Vagina (tissue), 2 donors: Measurements from ENCODE around the gene SS18L1. TPM values are rescaled to one million over a fixed set of nuclear protein-coding genes. Genes with fewer than 3 reads are reported as not detected.

Experiments used
- DNase-seq, 2 donors: peaks; one replicate each; pipeline ENCODE4 v3.0.0-alpha.2; 2017; ENCODE audit errors: extremely low spot score in 2 of 2
- H3K27ac ChIP-seq: fragments of 200-600 bp; sonication (generic); one replicate; pipeline ENCODE4 v1.5.1; 2019
- H3K27me3 ChIP-seq: fragments of 200-600 bp; sonication (generic); one replicate; pipeline ENCODE4 v1.5.1; 2019
- H3K36me3 ChIP-seq, 2 donors: fragments of 200-600 bp; sonication (generic); one replicate each; pipeline ENCODE4 v1.5.1; 2017 to 2019
- H3K4me1 ChIP-seq: fragments of 200-600 bp; sonication (generic); one replicate; pipeline ENCODE4 v1.5.1; 2019
- H3K4me3 ChIP-seq, 2 donors: fragments of 200-600 bp; sonication (generic); 1 replicate in 1 of 2; 2 replicates in 1 of 2; pipeline ENCODE4 v1.5.1; 2016 to 2019
- H3K9me3 ChIP-seq: fragments of 200-600 bp; sonication (generic); one replicate; pipeline ENCODE4 v1.5.1; 2019
- POLR2A ChIP-seq, 2 donors: fragments of 450-650 bp; IDR thresholded peaks; one replicate each; pipeline ENCODE4 v1.6.1; 2017; ENCODE audit warnings: antibody characterized with exemption in 2 of 2, mild to moderate bottlenecking in 2 of 2, moderate library complexity in 2 of 2
- POLR2AphosphoS5 ChIP-seq, 2 donors: sonication (generic); formaldehyde crosslinking; IDR thresholded peaks; one replicate each; pipeline ENCODE4 v1.9.0; 2017; ENCODE audit warnings: antibody characterized with exemption in 2 of 2, mild to moderate bottlenecking in 2 of 2, low read depth in 1 of 2; ENCODE audit not compliant: insufficient read depth in 1 of 2
- intact Hi-C: fragments of 100-400 bp; cut with DNase I; formaldehyde crosslinking; loops from one replicate; pipeline ENCODE4 v1.15.1; 2023
- total RNA-seq: library from RNA; depleted of rRNA; stranded (reverse); fragments of >200 nt; gene quantifications from one replicate; pipeline ENCODE4 v1.2.3, GENCODE V29; 2016
- TF ChIP-seq, protein P1 (sequence below), 3 experiments: fragments of 450-650 bp in 2 of 3; fragments of 200-600 bp in 1 of 3; sonication (generic) in 1 of 3; IDR thresholded peaks; one replicate each; pipeline ENCODE4 v1.5.1; 2017 to 2019; ENCODE audit warnings: antibody characterized with exemption in 3 of 3, mild to moderate bottlenecking in 2 of 3, moderate library complexity in 2 of 3

Gene SS18L1
- total RNA-seq, 1 donor from 2014 or later, result 25.3 TPM

DNA sequence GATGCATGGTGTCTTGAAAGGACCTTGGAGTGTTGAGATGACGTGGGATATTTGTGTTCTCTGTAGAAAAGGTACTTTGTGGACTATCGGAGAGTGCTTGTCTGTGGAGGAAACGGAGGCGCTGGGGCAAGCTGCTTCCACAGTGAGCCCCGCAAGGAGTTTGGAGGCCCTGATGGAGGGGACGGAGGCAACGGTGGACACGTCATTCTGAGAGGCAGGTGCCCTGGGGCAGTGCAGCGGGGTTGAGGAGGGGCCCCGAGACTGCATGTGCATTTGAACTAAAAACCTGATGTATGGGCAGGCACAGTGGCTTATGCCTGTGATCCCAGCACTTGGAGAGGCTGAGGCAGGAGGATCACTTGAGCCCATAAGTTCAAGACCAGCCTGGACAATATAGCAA, 52.2 kb downstream of the SS18L1 start:
- H3K27ac ChIP-seq, result no peak overlapping the region
- no peak for DNase-seq
- no peak overlapping the region for H3K4me3 ChIP-seq
- no peak for TF ChIP-seq POLR2A (IDR thresholded peaks at IDR 0.05)
- TF ChIP-seq, protein P1, sequence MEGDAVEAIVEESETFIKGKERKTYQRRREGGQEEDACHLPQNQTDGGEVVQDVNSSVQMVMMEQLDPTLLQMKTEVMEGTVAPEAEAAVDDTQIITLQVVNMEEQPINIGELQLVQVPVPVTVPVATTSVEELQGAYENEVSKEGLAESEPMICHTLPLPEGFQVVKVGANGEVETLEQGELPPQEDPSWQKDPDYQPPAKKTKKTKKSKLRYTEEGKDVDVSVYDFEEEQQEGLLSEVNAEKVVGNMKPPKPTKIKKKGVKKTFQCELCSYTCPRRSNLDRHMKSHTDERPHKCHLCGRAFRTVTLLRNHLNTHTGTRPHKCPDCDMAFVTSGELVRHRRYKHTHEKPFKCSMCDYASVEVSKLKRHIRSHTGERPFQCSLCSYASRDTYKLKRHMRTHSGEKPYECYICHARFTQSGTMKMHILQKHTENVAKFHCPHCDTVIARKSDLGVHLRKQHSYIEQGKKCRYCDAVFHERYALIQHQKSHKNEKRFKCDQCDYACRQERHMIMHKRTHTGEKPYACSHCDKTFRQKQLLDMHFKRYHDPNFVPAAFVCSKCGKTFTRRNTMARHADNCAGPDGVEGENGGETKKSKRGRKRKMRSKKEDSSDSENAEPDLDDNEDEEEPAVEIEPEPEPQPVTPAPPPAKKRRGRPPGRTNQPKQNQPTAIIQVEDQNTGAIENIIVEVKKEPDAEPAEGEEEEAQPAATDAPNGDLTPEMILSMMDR (IDR thresholded peaks at IDR 0.05), result no peak
- TF ChIP-seq POLR2AphosphoS5 (IDR thresholded peaks at IDR 0.05; ENCODE audit: insufficient read depth in 1 of 2, low read depth in 1 of 2), result no peak
- no peaks in the 10 kb centered on the region for H3K4me1 ChIP-seq
- H3K36me3 ChIP-seq, result peaks cover 0 to 35% of the 10 kb centered on the region in 2 donors
- intact Hi-C loops, result no loop called here
- H3K27me3 ChIP-seq, result no peaks in the 10 kb centered on the region
- no peaks in the 10 kb centered on the region for H3K9me3 ChIP-seq

DNA sequence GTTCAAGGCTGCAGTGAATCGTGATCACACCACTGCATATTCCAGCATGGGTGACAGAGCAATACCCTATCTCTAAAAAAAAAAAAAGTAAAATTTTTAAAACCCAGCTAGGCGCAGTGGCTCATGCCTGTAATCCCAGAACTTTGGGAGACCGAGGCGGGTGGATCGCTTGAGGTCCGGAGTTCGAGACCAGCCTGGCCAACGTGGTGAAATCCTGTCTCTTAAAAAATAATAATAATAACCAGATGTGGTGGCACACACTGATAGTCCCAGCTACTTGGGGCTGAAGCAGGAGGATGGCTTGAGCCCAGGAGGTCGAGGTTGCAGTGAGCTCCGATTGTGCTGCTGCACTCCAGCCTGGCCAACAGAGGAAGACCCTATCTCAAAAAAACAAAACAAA, 52.7 kb downstream of the SS18L1 start:
- Histone ChIP-seq H3K4me3 (no peak overlapping the region), H3K9me3 (no peaks in the 10 kb centered on the region), H3K27me3 (no peaks in the 10 kb centered on the region), H3K27ac (no peak overlapping the region), H3K4me1 (no peaks in the 10 kb centered on the region), H3K36me3 (peaks cover 0 to 40% of the 10 kb centered on the region in 2 donors)
- no peak for DNase-seq
- TF ChIP-seq, protein P1 (IDR thresholded peaks at IDR 0.05), result no peak
- no peak for TF ChIP-seq POLR2AphosphoS5 (IDR thresholded peaks at IDR 0.05; ENCODE audit: insufficient read depth in 1 of 2, low read depth in 1 of 2)
- no peak for TF ChIP-seq POLR2A (IDR thresholded peaks at IDR 0.05)
- intact Hi-C loops, result no loop called here

DNA sequence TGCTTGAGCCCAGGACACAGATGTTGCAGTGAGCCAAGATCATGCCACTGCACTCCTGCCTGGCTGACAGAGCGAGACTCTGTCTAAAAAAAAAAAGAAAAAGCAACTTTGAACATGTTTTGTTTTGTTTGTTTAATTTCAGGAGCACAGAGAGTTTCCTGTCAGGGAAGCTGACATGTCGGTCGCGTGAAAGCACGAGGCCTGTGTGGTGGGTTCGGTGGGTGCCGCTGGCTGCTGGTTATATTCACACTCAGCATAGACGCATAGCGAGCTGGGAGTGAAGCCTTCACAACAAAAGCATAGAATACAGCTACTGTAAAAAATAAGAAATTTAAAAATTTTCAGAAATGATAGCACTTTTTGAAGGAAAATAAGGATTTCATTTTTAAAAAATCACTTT, 53.7 kb downstream of the SS18L1 start:
- intact Hi-C loops, result no loop called here
- H3K36me3 ChIP-seq, result peaks cover 0 to 50% of the 10 kb centered on the region in 2 donors

DNA sequence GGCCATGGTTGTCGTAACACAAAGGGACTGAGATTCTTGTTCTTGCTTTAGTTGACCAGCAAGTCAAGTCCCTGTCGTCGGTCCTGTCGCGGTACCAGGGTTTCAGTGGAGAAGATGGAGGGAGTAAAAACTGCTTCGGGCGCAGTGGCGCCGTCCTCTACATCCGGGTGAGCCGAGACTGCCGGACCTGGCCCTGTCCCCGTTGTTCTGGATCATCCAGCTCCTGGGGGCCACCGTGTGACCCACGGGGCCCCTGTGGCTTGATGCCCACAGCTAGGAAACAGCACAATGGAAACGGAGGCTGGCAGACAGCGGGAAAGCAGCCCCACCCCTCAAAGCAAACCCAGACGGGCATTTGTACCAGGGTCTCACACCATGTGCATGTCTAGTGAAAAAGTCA, 54.2 kb downstream of the SS18L1 start:
- no peaks in the 10 kb centered on the region for H3K9me3 ChIP-seq
- H3K27ac ChIP-seq, result no peak overlapping the region
- H3K27me3 ChIP-seq, result no peaks in the 10 kb centered on the region
- H3K4me1 ChIP-seq, result no peaks in the 10 kb centered on the region
- intact Hi-C loops, result no loop called here
- DNase-seq, result no peak
- H3K4me3 ChIP-seq, result no peak overlapping the region
- H3K36me3 ChIP-seq, result peaks cover 0 to 51% of the 10 kb centered on the region in 2 donors
- TF ChIP-seq, protein P1 (IDR thresholded peaks at IDR 0.05), result no peak
- TF ChIP-seq POLR2A (IDR thresholded peaks at IDR 0.05) (no peak), POLR2AphosphoS5 (IDR thresholded peaks at IDR 0.05; ENCODE audit: insufficient read depth in 1 of 2, low read depth in 1 of 2) (no peak)

More for the DNA sequence above, 53.7 kb downstream of the SS18L1 start:
- no peak overlapping the region for H3K4me3 ChIP-seq
- H3K27ac ChIP-seq, result no peak overlapping the region
- no peak for DNase-seq
- TF ChIP-seq, protein P1 (IDR thresholded peaks at IDR 0.05), result no peak
- TF ChIP-seq POLR2AphosphoS5 (IDR thresholded peaks at IDR 0.05; ENCODE audit: insufficient read depth in 1 of 2, low read depth in 1 of 2), result no peak
- no peak for TF ChIP-seq POLR2A (IDR thresholded peaks at IDR 0.05)
- no peaks in the 10 kb centered on the region for H3K27me3 ChIP-seq
- H3K4me1 ChIP-seq, result no peaks in the 10 kb centered on the region
- H3K9me3 ChIP-seq, result no peaks in the 10 kb centered on the region

DNA sequence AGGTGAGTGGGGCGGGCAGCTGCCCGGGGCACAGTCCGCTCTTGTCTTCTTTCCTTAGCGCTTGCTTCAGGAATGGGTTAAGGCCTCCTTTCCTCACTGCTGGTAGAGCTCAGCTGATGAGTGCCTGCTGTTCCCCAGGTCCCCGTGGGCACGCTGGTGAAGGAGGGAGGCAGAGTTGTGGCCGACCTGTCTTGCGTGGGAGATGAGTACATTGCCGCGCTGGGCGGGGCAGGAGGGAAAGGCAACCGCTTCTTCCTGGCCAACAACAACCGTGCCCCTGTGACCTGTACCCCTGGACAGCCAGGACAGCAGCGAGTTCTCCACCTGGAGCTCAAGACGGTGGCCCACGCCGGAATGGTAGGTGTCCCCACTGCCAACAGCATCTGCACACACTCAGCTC, 54.9 kb downstream of the SS18L1 start:
- DNase-seq, result no peak
- no peaks in the 10 kb centered on the region for H3K4me1 ChIP-seq
- H3K27ac ChIP-seq, result no peak overlapping the region
- H3K27me3 ChIP-seq, result no peaks in the 10 kb centered on the region
- TF ChIP-seq POLR2AphosphoS5 (IDR thresholded peaks at IDR 0.05; ENCODE audit: insufficient read depth in 1 of 2, low read depth in 1 of 2) (no peak), POLR2A (IDR thresholded peaks at IDR 0.05) (no peak)
- TF ChIP-seq, protein P1 (IDR thresholded peaks at IDR 0.05), result no peak
- intact Hi-C loops, result no loop called here
- H3K36me3 ChIP-seq, result peaks cover 0 to 56% of the 10 kb centered on the region in 2 donors
- H3K4me3 ChIP-seq, result no peak overlapping the region
- no peaks in the 10 kb centered on the region for H3K9me3 ChIP-seq
